ENCODE data around the gene GLI1. TPM values are rescaled to one million over a fixed set of nuclear protein-coding genes. Genes with fewer than 3 reads are reported as not detected.

GLI1 gene
- total and polyA plus RNA-seq, 2 of the 13 experiments (the other 11 are each of a cell fraction or from before 2014, with no cell fraction given): 0.09 to 0.20 TPM

GRCh38 chr12:57430931-57431566 lies 28.5 kb upstream of the GLI1 start, which contains the start of gene R3HDM2 (continued):
- TF ChIP-seq ETV6 (CRISPR knock-in tag; conservative IDR thresholded peaks at IDR 0.05): peak; percentile 77; the same call in 1 of the 2 replicates
- TF ChIP-seq DNMT3B (CRISPR knock-in tag; conservative IDR thresholded peaks at IDR 0.05): peak; percentile 89; the same call in 1 of the 2 replicates
- TF ChIP-seq ZNF253 (CRISPR knock-in tag; IDR thresholded peaks at IDR 0.05; ENCODE audit: borderline replicate concordance): no peak
- peak; percentile 52; the same call in 1 of the 2 replicates for TF ChIP-seq ZNF143 (CRISPR knock-in tag; IDR thresholded peaks at IDR 0.05)
- TF ChIP-seq PCBP2 (optimal IDR thresholded peaks at IDR 0.05; ENCODE audit: low read depth, low read length, poor library complexity, severe bottlenecking): peak; percentile 79
- no peak for TF ChIP-seq PREB (CRISPR knock-in tag; IDR thresholded peaks at IDR 0.05)
- TF ChIP-seq, protein P1, sequence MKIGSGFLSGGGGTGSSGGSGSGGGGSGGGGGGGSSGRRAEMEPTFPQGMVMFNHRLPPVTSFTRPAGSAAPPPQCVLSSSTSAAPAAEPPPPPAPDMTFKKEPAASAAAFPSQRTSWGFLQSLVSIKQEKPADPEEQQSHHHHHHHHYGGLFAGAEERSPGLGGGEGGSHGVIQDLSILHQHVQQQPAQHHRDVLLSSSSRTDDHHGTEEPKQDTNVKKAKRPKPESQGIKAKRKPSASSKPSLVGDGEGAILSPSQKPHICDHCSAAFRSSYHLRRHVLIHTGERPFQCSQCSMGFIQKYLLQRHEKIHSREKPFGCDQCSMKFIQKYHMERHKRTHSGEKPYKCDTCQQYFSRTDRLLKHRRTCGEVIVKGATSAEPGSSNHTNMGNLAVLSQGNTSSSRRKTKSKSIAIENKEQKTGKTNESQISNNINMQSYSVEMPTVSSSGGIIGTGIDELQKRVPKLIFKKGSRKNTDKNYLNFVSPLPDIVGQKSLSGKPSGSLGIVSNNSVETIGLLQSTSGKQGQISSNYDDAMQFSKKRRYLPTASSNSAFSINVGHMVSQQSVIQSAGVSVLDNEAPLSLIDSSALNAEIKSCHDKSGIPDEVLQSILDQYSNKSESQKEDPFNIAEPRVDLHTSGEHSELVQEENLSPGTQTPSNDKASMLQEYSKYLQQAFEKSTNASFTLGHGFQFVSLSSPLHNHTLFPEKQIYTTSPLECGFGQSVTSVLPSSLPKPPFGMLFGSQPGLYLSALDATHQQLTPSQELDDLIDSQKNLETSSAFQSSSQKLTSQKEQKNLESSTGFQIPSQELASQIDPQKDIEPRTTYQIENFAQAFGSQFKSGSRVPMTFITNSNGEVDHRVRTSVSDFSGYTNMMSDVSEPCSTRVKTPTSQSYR (CRISPR knock-in tag; IDR thresholded peaks at IDR 0.05; ENCODE audit: borderline replicate concordance): peak; percentile 88
- TF ChIP-seq RFXAP (CRISPR knock-in tag; IDR thresholded peaks at IDR 0.05; ENCODE audit: borderline replicate concordance): peak; percentile 66; the same call in 1 of the 2 replicates
- TF ChIP-seq, protein P2, sequence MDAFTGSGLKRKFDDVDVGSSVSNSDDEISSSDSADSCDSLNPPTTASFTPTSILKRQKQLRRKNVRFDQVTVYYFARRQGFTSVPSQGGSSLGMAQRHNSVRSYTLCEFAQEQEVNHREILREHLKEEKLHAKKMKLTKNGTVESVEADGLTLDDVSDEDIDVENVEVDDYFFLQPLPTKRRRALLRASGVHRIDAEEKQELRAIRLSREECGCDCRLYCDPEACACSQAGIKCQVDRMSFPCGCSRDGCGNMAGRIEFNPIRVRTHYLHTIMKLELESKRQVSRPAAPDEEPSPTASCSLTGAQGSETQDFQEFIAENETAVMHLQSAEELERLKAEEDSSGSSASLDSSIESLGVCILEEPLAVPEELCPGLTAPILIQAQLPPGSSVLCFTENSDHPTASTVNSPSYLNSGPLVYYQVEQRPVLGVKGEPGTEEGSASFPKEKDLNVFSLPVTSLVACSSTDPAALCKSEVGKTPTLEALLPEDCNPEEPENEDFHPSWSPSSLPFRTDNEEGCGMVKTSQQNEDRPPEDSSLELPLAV (CRISPR knock-in tag; conservative IDR thresholded peaks at IDR 0.05; ENCODE audit: low read depth): no peak; the same call in 1 of the 2 replicates
- TF ChIP-seq MLXIP (CRISPR knock-in tag; IDR thresholded peaks at IDR 0.05; ENCODE audit: borderline replicate concordance): no peak
- no peak for TF ChIP-seq ZNF737 (CRISPR knock-in tag; IDR thresholded peaks at IDR 0.05; ENCODE audit: borderline replicate concordance)
- TF ChIP-seq REL (CRISPR knock-in tag; conservative IDR thresholded peaks at IDR 0.05): no peak
- peak; percentile 53; the same call in 1 of the 2 replicates for TF ChIP-seq ZNF768 (CRISPR knock-in tag; IDR thresholded peaks at IDR 0.05)
- TF ChIP-seq ZEB1 (IDR thresholded peaks at IDR 0.05; ENCODE audit: insufficient replicate concordance, low read depth): peak; percentile 89
- TF ChIP-seq, protein P3, sequence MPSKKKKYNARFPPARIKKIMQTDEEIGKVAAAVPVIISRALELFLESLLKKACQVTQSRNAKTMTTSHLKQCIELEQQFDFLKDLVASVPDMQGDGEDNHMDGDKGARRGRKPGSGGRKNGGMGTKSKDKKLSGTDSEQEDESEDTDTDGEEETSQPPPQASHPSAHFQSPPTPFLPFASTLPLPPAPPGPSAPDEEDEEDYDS (CRISPR knock-in tag; IDR thresholded peaks at IDR 0.05): peak; percentile 50; the same call in 1 of the 2 replicates
- TF ChIP-seq PPARG (CRISPR knock-in tag; conservative IDR thresholded peaks at IDR 0.05): 0 out of 2 replicates have a peak, but pooled peaks have one; percentile 11
- no peak for TF ChIP-seq ZKSCAN1 (IDR thresholded peaks at IDR 0.05; ENCODE audit: low read length)
- no peak; the same call in 1 of the 2 replicates for TF ChIP-seq ZBTB25 (CRISPR knock-in tag; IDR thresholded peaks at IDR 0.05)

Measured in HepG2 (cell line).